NCI-H1417 (cell line): ENCODE results near the gene CGB8.
A peak's percentile ranks its signal among the peaks of the same experiment; 100 is the strongest.
"Not testable (repeated sequence)": the region's sequence is repeated elsewhere in the genome, so short reads cannot be mapped to it uniquely, and the experiment has no call there.

ENCODE experiments used
- DNase-seq, 3 experiments: peaks; one replicate each; lab custom pipeline; 2025; lab: John Stamatoyannopoulos, UW

The CGB8 gene

GRCh38 chr19:49030323-49030722 lies 18.6 kb downstream of the CGB8 start:
- DNase-seq, result not testable (repeated sequence)

GRCh38 chr19:49029749-49030148 lies 19.2 kb downstream of the CGB8 start:
- DNase-seq, result not testable (repeated sequence)

- not testable (repeated sequence) for DNase-seq
Observed at GRCh38 chr19:49028686-49029085, 20.2 kb downstream of the CGB8 start.

DNA sequence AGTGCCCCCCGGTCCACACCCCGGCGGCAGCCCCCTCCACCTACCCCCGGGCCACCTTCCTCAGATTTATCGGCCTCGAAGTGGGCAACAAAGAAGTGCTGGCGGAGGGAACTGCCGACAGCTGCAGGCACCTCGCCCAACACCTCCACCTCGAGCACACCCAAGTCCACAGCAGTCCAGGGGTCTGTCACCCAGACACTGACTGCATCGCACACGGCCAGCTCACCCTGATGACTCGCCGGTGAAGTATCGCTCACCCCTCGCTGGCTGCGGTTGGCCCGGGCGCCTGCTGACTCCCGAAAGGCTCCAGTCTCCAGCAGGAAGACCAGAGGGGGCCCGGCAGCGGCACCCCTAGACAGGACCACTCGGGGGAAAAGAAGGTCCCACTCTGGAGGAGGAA lies 23.3 kb downstream of the CGB8 start:
- not testable (repeated sequence) for DNase-seq

DNA sequence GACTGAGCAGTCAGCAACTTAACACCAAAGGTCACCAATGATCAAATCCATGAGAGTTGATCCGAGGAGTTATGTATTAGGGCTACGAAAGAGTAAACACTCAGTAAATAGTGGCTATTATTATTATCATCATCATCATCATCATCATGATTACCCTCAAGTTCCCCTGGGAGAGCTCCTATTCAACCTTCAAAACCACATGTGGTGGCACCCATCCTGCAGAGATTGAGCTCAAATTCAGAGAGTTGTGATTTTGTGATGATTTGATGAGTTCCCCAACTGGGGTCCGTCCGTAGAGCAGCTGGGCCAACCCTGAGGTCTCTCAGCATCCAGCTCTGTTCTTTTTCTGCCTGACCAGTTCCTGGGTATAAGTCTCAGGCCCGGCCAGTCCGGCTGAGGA lies 23.8 kb downstream of the CGB8 start:
- DNase-seq, result not testable (repeated sequence)

- DNase-seq, result not testable (repeated sequence)
Observed at GRCh38 chr19:49024233-49024632, 24.7 kb downstream of the CGB8 start, which contains the start of gene CGB3. Gene CGB3 (minus strand): TSS chr19:49024333. CDS start chr19:49023971, 362 bp downstream.

- DNase-seq, result no peak
Observed at GRCh38 chr19:49022116-49022515, 26.8 kb downstream of the CGB8 start.

GRCh38 chr19:49020931-49021895 lies 27.7 kb downstream of the CGB8 start:
- peak in 1 of 3 experiments; percentile 26 for DNase-seq

GRCh38 chr19:49020342-49020741 lies 28.6 kb downstream of the CGB8 start:
- DNase-seq, result peak in 1 of 3 experiments; percentile 17

GRCh38 chr19:49019242-49019932 lies 29.5 kb downstream of the CGB8 start:
- peak; percentile 38 to 87 (median 63) for DNase-seq

DNA sequence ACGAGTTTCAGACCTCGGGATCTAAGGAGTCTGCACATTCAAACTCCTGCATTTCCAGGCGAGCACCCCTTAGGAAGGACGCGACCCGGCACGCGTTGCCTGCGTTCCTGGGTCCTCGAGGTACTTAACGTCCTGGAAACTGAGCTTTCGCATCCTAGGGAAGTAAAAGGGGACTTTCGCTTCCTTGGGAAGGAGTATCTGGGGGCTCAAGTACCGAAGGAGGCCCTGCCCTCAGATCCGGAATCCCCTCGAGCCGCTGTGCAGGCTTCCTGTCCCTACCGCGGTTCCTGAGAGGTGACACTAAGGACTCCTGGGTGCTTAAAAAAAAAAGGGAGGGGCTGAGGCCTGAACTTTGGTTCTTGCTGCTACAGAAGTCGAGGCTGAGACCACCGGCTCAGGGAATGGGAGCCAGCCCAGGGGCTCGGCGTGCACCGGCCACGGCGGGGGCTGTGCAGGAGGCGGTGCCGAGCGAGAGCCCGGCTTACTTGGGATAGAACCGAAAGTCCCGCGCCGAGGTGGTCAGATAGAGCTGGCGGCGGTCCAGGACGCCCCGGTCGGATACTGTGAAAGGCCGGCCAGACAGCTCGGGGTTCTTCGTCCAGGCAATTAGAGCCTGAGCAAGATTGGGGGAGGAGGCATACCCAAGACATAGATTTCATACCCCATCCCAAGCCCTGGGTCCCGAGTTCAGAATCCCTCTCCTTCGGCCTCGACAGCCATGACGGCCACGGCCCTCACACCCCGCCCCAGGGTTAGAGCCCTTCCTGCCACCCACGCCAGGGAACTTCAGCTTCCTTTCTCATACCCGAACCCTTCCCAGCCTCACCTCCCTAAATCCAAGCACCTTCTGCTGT lies 30.3 kb downstream of the CGB8 start:
- peak in 1 of 3 experiments; percentile 47 for DNase-seq

GRCh38 chr19:49017666-49018351 lies 31.1 kb downstream of the CGB8 start:
- peak; percentile 26 to 72 (median 60) for DNase-seq

GRCh38 chr19:49017041-49017665 lies 31.8 kb downstream of the CGB8 start, which contains the start of gene LHB:
Gene LHB (minus strand): TSS chr19:49017091. CDS start chr19:49017081, 10 bp downstream.
- DNase-seq, result no peak

DNA sequence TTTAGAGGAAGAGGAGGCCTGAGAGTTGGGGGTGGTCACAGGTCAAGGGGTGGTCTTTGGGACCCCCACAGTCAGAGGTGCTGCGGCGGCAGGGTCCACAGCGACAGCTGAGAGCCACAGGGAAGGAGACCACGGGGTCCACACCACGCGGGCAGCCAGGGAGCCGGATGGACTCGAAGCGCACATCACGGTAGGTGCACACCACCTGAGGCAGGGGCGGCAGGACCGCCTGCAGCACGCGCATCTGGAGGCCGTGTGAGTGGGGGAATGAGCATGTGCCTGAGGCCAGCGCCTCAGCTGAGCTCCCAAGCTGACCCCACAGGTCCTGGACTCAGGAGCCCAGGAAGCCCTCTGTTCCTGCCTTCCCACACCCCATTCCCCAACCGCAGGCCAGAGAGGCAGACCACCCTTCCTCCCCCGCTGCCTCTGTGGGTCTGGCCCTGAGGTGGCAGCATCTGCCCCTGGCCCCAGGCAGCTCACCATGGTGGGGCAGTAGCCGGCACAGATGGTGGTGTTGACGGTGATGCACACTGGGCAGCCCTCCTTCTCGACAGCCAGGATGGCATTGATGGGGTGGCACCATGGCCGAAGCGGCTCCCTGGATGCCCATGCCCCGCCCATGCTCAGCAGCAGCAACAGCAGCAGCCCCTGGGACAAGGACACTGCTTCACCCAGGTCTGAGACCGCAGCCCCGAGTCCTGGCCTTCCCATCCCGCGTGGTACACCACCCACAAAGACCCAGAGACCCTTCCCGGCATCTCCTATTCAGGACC lies 32.7 kb downstream of the CGB8 start:
- no peak for DNase-seq

DNA sequence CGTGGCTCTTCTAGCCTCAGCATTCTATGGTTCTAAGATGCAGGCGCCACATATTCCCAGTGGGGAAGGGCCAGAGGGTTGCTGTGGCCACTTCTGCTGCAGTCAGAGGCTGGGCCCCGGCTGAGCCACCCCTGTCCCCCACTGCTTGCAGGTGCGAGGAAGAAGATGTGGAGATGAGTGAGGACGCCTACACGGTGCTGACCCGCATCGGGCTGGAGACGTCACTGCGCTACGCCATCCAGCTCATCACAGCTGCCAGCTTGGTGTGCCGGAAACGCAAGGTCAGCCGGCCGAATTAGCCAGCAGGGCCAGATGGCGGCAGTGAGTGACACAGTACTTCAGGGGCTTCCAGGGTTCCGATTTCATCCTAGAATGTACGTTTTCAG lies 34.0 kb downstream of the CGB8 start:
- no peak for DNase-seq

GRCh38 chr19:49014123-49014869 lies 34.6 kb downstream of the CGB8 start:
- DNase-seq, result no peak

DNA sequence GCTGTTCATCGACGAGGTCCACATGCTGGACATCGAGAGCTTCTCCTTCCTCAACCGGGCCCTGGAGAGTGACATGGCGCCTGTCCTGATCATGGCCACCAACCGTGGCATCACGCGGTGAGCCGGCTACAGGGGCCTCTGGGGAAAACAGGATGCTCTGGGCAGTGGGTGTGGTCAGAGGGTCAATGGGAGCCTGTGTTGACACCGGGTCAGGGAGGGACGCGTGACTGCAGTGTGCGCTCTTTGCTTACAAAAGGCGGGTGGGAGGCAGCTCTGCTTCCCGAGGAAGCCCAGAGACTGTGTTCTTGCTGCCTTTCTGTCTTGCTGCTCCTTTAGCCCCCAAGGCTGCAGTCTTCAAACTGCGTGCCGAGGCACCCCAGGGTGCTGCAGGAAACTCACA lies 37.7 kb downstream of the CGB8 start:
- no peak for DNase-seq

- no peak for DNase-seq
Observed at GRCh38 chr19:49010453-49010852, 38.5 kb downstream of the CGB8 start.

DNA sequence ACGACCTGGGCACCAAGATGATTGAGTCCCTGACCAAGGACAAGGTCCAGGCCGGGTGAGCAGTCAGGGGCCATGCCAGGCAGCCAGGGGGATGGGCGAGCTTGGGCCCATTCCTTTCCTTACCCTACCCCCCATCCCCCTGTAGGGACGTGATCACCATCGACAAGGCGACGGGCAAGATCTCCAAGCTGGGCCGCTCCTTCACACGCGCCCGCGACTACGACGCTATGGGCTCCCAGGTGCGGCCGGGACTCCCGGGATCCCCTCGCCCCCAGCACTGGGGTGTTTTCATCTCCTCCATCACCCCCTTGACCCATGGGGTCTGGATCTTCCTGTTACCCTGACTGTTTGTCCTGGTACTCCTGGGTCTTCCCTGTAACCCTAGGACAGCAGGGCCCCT lies 39.1 kb downstream of the CGB8 start:
- no peak for DNase-seq
